NB4 (cell line): ENCODE data around the gene TNFAIP8.

ENCODE experiments used
- POLR2A ChIP-seq: IDR thresholded peaks from 2 replicates; pipeline ENCODE4 v1.6.1; 2011; ENCODE audit warnings: mild to moderate bottlenecking; ENCODE audit not compliant: insufficient read length; ENCODE audit errors: extremely low read depth
- TF ChIP-seq, protein P1 (sequence below): IDR thresholded peaks from one replicate; pipeline ENCODE4 v1.5.1; 2012; ENCODE audit warnings: low read depth, low read length

DNA sequence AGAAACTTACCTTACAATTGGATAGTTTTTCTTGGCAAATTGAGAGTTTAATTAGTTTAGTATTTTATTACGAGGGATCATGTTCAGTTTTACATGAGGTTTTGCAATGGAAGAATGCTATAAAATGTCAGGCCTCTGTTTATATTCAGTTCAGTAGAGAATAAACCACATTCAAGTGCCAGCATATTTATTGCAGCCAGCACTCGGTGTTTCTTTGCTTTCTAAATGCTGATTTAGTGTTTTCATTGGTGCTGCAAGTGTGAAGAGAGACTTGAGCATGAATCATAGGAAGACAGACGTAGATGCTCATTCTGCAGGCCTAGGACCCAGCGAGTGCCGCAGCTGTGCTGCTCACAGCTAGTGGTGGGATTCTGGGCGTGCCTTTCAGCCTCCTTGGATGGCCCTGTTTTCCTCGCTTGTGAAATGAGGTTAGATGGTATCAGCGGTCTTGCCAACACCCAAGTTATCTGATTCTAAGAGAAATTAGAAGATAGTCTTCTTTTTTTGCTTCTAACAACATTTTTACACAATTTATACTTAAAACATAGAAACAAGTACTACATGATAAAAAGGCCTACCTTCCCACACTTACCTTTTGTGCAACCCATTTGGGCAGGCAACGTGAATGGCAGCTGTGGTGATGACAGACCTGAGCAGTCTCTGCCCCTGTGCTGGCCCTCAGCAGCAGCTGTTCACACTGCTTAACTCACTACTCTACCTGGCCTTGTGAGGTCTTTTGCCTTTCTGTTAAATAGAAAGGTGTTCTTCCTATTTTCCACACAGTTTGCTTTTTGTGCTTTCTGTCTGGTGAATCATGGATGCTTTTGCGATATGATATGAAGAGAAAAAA, 26.8 kb upstream of the TNFAIP8 start:
- TF ChIP-seq, protein P1, sequence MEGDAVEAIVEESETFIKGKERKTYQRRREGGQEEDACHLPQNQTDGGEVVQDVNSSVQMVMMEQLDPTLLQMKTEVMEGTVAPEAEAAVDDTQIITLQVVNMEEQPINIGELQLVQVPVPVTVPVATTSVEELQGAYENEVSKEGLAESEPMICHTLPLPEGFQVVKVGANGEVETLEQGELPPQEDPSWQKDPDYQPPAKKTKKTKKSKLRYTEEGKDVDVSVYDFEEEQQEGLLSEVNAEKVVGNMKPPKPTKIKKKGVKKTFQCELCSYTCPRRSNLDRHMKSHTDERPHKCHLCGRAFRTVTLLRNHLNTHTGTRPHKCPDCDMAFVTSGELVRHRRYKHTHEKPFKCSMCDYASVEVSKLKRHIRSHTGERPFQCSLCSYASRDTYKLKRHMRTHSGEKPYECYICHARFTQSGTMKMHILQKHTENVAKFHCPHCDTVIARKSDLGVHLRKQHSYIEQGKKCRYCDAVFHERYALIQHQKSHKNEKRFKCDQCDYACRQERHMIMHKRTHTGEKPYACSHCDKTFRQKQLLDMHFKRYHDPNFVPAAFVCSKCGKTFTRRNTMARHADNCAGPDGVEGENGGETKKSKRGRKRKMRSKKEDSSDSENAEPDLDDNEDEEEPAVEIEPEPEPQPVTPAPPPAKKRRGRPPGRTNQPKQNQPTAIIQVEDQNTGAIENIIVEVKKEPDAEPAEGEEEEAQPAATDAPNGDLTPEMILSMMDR: no peak
- no peak for TF ChIP-seq POLR2A
